PFSK-1 (cell line): ENCODE data around the gene LENEP.

Experiments used
- FOXP2 ChIP-seq: optimal IDR thresholded peaks from 2 replicates; pipeline ENCODE3; 2011; ENCODE audit warnings: borderline replicate concordance, control low read depth, inconsistent platforms; ENCODE audit not compliant: insufficient read depth; ENCODE audit errors: extremely low read length, extremely low read depth
- POLR2AphosphoS5 ChIP-seq: IDR thresholded peaks from 2 replicates; pipeline ENCODE4 v1.6.1; 2012; ENCODE audit warnings: low read depth, mild to moderate bottlenecking, control low read depth, low read length, moderate library complexity
- SIN3A ChIP-seq: IDR thresholded peaks from 2 replicates; pipeline ENCODE4 v1.6.1; 2012; ENCODE audit warnings: mild to moderate bottlenecking, low read length, moderate library complexity, borderline replicate concordance; ENCODE audit not compliant: insufficient read depth
- TAF1 ChIP-seq: IDR thresholded peaks from 2 replicates; pipeline ENCODE4 v1.6.1; 2012; ENCODE audit warnings: low read length, control low read depth, borderline replicate concordance; ENCODE audit not compliant: insufficient read depth
- TF ChIP-seq, protein P1 (sequence below), 2 experiments: IDR thresholded peaks; 2 replicates each; pipeline versions ENCODE4 v1.6.1 to v1.8.0; 2011 to 2012; ENCODE audit warnings: low read depth in 2 of 2, low read length in 2 of 2, control low read depth in 1 of 2, inconsistent platforms in 1 of 2, mild to moderate bottlenecking in 1 of 2, moderate library complexity in 1 of 2; ENCODE audit not compliant: insufficient read depth in 1 of 2

DNA sequence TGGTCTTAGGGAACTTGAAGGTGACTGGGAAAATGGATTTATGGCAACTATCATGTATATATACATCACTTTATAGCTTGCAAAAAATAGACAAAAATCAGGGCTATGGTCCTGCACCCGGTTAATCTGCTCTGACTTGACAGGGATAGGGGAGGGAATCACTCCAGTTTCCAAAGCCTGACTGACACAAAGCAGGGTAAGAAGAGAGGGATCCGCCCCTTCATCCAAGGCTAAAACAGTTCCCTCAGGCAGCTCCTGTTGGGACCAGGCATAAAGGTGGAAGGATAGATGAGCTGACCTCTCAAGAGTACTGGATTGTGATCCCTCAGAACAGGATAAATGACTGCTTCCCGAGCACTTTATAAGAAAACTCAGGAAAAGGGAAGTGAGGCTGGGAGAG lies 38.8 kb upstream of the LENEP start:
- TF ChIP-seq TAF1: no peak
- no peak for TF ChIP-seq POLR2AphosphoS5
- no peak for TF ChIP-seq SIN3A
- TF ChIP-seq FOXP2: no peak
- TF ChIP-seq, protein P1, sequence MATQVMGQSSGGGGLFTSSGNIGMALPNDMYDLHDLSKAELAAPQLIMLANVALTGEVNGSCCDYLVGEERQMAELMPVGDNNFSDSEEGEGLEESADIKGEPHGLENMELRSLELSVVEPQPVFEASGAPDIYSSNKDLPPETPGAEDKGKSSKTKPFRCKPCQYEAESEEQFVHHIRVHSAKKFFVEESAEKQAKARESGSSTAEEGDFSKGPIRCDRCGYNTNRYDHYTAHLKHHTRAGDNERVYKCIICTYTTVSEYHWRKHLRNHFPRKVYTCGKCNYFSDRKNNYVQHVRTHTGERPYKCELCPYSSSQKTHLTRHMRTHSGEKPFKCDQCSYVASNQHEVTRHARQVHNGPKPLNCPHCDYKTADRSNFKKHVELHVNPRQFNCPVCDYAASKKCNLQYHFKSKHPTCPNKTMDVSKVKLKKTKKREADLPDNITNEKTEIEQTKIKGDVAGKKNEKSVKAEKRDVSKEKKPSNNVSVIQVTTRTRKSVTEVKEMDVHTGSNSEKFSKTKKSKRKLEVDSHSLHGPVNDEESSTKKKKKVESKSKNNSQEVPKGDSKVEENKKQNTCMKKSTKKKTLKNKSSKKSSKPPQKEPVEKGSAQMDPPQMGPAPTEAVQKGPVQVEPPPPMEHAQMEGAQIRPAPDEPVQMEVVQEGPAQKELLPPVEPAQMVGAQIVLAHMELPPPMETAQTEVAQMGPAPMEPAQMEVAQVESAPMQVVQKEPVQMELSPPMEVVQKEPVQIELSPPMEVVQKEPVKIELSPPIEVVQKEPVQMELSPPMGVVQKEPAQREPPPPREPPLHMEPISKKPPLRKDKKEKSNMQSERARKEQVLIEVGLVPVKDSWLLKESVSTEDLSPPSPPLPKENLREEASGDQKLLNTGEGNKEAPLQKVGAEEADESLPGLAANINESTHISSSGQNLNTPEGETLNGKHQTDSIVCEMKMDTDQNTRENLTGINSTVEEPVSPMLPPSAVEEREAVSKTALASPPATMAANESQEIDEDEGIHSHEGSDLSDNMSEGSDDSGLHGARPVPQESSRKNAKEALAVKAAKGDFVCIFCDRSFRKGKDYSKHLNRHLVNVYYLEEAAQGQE (IDR thresholded peaks at IDR 0.05; ENCODE audit: insufficient read depth in 1 of 2, low read depth in 2 of 2, low read length in 2 of 2): no peak
